GM19193 (cell line): ENCODE results near the gene MYH6.

Source experiments
- POLR2A ChIP-seq: IDR thresholded peaks from 4 replicates; pipeline ENCODE4 v1.6.1; 2011; ENCODE audit not compliant: insufficient read depth, insufficient read length; ENCODE audit errors: extremely low read depth

Gene MYH6

GRCh38 chr14:23407516-23408306, at the start of gene MYH6:
MYH6 (minus strand) TSS chr14:23408273; CDS start chr14:23407223, 1,050 bp downstream.
- TF ChIP-seq POLR2A = no peak

- TF ChIP-seq POLR2A = no peak
Measured at GRCh38 chr14:23454445-23454856, 46.4 kb upstream of the MYH6 start.

- TF ChIP-seq POLR2A = no peak
Measured at GRCh38 chr14:23452237-23452636, 44.2 kb upstream of the MYH6 start.

GRCh38 chr14:23450379-23450778, 42.3 kb upstream of the MYH6 start:
- no peak for TF ChIP-seq POLR2A

GRCh38 chr14:23449314-23449713, 41.2 kb upstream of the MYH6 start:
- no peak for TF ChIP-seq POLR2A

- TF ChIP-seq POLR2A = no peak
Measured at GRCh38 chr14:23447361-23448350, 39.6 kb upstream of the MYH6 start.

- no peak for TF ChIP-seq POLR2A
Measured at GRCh38 chr14:23446291-23446851, 38.3 kb upstream of the MYH6 start.

- no peak for TF ChIP-seq POLR2A
Measured at GRCh38 chr14:23445773-23446172, 37.7 kb upstream of the MYH6 start.

GRCh38 chr14:23444314-23444713, 36.2 kb upstream of the MYH6 start:
- TF ChIP-seq POLR2A = no peak

- TF ChIP-seq POLR2A = no peak
Measured at GRCh38 chr14:23443881-23444280, 35.8 kb upstream of the MYH6 start.

GRCh38 chr14:23443411-23443812, 35.3 kb upstream of the MYH6 start:
- no peak for TF ChIP-seq POLR2A

- TF ChIP-seq POLR2A = no peak
Measured at GRCh38 chr14:23442721-23443356, 34.8 kb upstream of the MYH6 start.

- TF ChIP-seq POLR2A = no peak
Measured at GRCh38 chr14:23441076-23441475, 33.0 kb upstream of the MYH6 start.

GRCh38 chr14:23439107-23439835, 31.2 kb upstream of the MYH6 start:
- TF ChIP-seq POLR2A = no peak
